Astrocyte of the spinal cord (primary cell): ENCODE results near the gene PECR.
"Not testable (repeated sequence)": the region's sequence is repeated elsewhere in the genome, so short reads cannot be mapped to it uniquely, and the experiment has no call there.

Experiments used
- DNase-seq: peaks from one replicate; pipeline ENCODE4 v3.0.0; 2011; ENCODE audit warnings: low read depth, low spot score
- H3K4me3 ChIP-seq: 2 replicates; pipeline ENCODE4 v1.5.1; 2011; ENCODE audit warnings: low read depth, mild to moderate bottlenecking, low read length, moderate library complexity
- CTCF ChIP-seq: IDR thresholded peaks from 2 replicates; pipeline ENCODE4 v1.5.1; 2012; ENCODE audit warnings: low read depth, mild to moderate bottlenecking, low read length, inconsistent platforms
- in situ Hi-C: cut with HindIII; loops from 2 replicates; pipeline ENCODE4 v1.10.0; 2017; ENCODE audit warnings: low sequenced_read_pairs

The PECR gene

GRCh38 chr2:216082805-216083204 lies 1.2 kb upstream of the PECR start:
- in situ Hi-C loops = no loop called here
- no peak overlapping the region for H3K4me3 ChIP-seq

GRCh38 chr2:216082117-216082711 lies 605 bp upstream of the PECR start:
- no peak for DNase-seq
- peak overlapping the region; percentile 74 for H3K4me3 ChIP-seq
- in situ Hi-C loops = no loop called here
- TF ChIP-seq CTCF = no peak

More at GRCh38 chr2:216082805-216083204, 1.2 kb upstream of the PECR start:
- DNase-seq = no peak
- no peak for TF ChIP-seq CTCF

- TF ChIP-seq CTCF = no peak
- DNase-seq = no peak
- peak overlapping the region; percentile 74 for H3K4me3 ChIP-seq
- in situ Hi-C loops = no loop called here
Measured at GRCh38 chr2:216081012-216081411, 597 bp downstream of the PECR start.

GRCh38 chr2:216080048-216080447 lies 1.6 kb downstream of the PECR start:
- in situ Hi-C loops, DNase-seq, H3K4me3 ChIP-seq: not testable (repeated sequence)

- no peak for DNase-seq
- TF ChIP-seq CTCF = no peak
- in situ Hi-C loops = no loop called here
- H3K4me3 ChIP-seq = no peak overlapping the region
Measured at GRCh38 chr2:216078776-216079175, 2.8 kb downstream of the PECR start.

- TF ChIP-seq CTCF = no peak
- in situ Hi-C loops = no loop called here
- no peak for DNase-seq
- no peak overlapping the region for H3K4me3 ChIP-seq
Measured at GRCh38 chr2:216075510-216076485, 5.8 kb downstream of the PECR start.

GRCh38 chr2:216074794-216075193 lies 6.8 kb downstream of the PECR start:
- no peak for TF ChIP-seq CTCF
- no peak overlapping the region for H3K4me3 ChIP-seq
- no peak for DNase-seq
- in situ Hi-C loops = no loop called here
